GM19239 (cell line): ENCODE measurements around the gene DNAJC8.

Source experiments
- DNase-seq: peaks from one replicate; pipeline ENCODE4 v3.0.0; 2011; ENCODE audit warnings: low spot score; ENCODE audit not compliant: insufficient read length
- FAIRE-seq: peaks from 2 replicates; lab custom pipeline; 2011; peaks lifted over from hg19 to GRCh38; lab: Jason Lieb, UNC

Gene DNAJC8

DNA sequence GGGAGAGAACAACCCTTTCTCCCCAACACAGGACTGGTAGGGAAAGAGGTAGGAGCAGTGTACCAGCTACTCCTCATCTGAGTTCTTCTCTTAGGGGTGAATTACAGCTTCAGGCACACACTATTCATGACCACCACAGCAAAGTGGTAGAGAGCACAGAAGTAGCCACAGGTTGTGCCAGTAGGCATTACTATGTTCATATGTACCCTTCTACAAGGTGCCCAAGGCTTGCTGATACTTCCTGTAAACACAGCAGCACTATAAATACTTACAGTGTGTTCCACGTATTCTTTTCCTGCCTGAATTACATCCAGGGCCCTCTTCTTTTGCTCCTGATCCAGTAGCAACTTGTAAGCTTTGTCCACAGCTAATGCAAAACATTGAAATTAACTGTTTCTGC, 23.1 kb downstream of the DNAJC8 start:
- no peak for DNase-seq
- FAIRE-seq: no peak

DNA sequence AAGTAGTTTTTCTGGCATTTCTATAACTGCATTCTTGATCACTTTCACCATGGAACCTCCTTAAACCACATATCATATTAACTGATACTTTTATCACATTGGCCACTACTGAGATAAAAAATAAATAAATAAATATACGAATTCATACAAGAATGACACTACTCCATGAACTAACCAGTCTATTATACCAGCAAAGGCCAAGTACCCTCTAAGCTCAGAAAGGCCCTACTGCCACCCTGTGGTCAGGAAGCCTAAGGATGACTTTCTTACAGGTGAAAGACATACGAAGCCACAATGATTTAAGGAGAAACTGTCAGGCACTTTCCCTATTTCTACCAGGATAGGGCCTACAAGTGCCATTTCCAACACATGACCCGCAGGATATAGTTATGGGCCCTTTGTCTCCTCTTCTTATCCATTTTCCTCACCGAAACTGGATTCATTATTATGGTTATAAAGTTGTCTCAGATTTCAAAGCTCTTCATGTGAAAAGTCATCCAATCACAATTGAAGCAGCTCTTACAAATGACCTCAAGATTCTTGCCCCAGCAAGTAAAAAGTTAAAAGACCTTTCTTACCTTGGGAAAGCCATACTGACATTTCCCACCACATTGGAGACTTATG, 23.9 kb downstream of the DNAJC8 start:
- FAIRE-seq: peak; percentile 97
- peak; percentile 47 for DNase-seq

DNA sequence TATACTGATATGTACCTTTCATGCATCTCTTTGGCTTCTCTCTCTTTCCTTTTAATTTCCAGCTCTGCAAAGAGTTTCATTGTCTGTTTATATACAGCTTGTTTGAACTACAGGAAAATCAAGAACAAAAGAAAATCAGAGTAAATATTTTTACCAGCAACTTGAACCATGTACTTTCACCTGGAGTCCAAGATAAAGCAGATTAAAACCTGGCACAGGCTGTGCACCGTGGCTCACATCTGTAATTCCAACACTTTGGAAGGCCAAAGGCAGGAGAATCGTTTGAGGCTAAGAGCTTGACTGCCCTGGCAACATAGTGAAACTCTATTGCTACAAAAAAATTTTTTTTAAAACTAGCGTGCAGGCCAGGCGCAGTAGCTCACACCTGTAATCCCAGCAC, 27.6 kb downstream of the DNAJC8 start:
- DNase-seq (no peak), FAIRE-seq (no peak)

DNA sequence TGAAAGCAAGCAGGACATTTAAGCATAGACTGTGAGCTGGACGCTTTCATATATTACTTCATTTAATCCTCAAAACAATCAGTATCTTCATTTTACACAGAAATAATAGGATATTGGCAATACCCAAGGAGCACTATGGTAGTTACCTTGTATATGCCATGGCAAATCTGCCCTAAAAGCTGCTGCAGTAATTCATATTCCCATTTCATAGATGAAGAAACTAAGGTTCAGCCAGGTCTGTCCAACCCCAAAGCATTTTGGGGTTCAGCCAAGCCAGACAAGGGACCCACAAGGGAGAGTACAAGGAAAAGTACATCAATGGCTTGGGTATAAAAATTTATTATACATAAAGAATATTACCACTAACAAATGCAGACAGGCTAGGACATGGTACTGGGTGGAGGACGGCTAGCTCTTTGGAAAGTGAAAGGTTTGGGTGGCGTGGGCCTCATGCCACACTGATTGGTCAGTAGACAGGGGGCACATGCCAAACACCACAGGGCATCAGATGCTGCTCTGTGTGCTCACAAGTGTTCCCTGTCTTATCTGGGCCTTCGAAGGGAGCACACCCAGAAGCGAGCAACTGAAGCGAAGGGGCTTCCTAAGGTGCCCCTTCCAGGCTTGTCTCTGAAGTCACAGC, 32.5 kb downstream of the DNAJC8 start:
- DNase-seq (no peak), FAIRE-seq (no peak)

DNA sequence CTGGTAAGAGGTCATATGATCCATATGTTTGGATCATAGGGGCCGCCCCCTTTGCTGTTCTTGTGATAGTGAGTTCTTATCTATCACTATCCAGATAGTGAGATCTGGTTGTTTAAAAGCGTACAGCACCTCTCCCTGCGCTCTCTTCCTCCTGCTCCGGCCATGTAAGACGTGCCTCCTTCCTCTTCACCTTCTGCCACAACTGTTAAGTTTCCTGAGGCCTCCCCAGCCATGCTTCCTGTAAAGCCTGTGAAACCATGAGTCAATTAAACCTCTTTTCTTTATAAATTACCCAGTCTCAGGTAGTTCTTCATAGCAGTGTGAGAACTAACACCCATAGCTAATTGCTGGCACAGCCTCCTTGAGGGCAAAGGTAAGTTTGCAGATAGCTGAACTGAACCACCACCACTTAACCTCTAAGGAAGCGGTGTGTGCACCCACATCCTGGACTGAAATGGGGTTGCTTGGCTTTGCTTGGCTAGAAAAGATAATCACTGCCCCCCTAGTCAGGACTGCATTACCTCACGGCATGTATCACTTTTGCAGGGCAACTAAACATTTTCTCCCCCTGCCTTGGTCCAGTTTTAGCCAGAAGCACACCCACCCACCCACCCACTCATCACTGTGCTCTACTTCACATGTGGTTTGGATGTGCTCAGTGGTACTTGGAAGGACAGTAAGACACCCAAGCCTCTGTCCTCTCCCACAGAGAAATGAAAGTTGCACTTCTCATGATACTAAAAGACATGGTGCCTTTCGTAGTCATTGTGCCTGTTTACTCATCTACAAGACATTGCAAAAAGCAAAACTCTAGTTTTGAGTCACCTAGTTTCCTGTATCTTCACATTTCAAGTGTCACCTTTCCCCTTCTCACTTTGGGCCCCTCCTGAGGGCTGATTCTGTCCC, 33.2 kb downstream of the DNAJC8 start:
- peak; percentile 90 for FAIRE-seq
- DNase-seq: peak; percentile 73

DNA sequence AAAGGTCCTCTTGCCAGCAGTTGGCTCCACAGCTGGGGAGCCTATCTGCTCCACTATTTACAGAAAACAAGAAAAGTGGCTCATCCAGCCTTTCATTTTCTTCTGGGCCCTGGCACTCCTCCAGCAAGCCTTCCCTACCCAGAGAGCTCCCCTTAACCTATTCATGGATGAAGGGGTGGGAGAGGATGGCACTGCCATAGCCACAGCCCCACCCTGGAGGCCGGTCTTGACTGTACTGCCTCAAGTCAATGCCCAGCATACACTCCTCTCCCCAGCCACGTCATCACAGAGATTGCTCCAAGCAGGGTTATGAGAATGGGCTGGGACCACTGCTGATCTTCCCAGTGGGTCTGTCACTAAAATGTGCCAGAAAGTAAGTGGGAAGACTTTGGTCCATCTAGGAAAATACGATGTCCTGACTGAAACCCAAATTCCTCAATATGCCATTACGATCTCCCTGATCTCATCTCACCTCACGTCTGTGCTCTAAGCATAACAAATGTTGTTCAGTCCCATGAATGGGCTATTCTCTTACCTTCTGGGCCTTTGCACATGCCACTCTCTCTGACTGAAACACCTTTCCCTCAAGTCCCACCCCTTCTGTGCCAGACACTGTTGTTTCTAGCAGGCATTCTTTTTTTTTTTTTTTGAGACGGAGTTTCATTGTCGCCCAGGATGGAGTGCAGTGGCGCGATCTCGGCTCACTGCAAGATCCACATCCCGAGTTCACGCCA, 35.0 kb downstream of the DNAJC8 start:
- DNase-seq (no peak), FAIRE-seq (no peak)

DNA sequence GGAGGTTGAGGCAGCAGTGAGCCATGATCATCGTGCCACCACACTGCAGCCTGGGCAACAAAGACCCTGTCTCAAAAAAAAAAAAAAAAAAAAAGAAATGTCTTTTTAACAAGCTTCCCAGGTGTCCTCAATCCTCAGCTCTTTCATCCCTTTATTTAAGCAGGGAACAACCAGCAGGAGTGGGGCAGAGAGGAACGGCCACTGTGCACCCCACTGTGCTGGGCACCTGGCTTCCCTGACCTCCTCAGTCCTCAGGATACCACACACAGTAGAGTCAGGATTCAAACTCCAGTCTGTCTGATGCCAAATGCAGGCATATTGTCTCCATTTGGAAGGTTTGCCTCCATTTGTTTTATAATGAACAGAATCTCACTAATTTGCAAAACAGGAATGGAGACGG, 36.5 kb downstream of the DNAJC8 start:
- DNase-seq: no peak

DNA sequence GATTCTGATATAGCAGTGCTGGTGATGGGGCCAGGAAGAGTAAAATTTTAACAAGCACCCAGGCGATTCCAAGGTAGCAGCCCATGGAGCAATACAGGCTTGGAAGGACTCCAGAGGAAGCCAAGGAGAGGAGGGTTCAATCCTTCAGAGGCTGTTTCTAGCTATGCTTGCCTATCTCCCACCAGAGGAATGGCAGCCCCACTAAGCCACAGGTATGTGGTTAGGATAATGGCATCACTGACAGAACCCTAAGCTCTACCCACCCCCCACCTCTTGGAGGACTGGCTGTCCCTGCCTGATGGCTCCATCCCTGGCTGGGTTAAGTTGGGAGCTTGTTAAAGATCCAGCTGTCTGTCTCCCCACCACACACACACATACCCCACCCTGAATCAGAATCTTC, 37.0 kb downstream of the DNAJC8 start:
- FAIRE-seq (peak; percentile 59), DNase-seq (no peak)

More for the DNA sequence above, 36.5 kb downstream of the DNAJC8 start:
- no peak for FAIRE-seq

DNA sequence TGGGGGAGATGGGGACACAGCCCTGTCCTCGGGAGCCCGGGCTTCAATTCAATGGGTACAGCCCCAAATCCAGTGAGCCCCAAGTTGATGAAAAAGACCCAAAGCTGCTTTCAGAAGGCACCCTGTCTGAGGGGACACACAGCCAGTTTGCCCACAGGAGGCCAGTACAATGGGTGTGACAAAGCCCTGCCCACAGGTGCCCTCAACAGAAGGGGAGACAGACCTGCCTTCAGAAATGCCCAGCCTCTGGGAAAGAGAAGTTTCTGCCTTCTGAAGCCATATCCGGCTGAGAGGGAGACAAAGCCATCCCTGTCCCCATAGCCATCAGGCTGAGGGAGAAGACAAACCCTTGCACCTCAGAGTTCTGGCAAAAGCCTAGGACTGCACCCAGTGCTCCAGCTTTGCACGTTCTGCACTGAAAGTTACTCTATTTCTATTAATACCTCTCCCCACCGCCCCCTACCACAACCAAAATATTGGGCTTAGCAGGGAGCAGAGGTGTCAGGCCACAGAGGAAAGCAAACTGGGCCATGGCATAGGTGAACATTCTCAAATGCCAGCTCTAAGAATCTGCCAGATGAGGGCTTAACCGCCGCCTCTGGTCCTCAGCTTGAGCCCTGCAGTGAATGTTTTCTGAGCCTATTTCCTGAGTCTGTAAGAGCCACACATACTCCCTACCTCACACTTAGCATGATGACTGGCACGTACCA, 38.3 kb downstream of the DNAJC8 start:
- no peak for FAIRE-seq
- no peak for DNase-seq

DNA sequence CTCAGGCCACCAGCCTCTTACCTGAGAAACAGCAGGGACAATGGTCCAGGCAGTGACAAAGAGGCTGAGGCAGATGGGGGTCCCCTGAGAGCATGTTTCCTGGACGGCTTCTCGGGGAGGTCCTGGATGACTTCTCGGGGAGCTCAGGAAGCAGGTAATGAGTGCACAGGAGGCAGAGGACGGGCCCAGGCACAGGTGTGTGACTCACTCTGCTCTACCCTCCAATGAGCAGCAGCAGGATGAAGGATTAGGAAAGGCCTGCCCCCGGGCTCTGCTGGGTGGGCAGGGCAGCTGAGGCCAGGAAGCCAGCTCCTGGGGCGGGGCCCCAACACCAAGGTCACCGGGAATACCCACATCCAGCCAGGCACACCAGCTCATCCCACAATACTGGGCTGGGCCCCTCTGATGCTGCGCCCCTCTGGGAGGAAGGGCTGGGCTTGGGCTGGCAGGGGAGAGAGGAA, 39.1 kb downstream of the DNAJC8 start:
- no peak for DNase-seq
- FAIRE-seq: no peak

DNA sequence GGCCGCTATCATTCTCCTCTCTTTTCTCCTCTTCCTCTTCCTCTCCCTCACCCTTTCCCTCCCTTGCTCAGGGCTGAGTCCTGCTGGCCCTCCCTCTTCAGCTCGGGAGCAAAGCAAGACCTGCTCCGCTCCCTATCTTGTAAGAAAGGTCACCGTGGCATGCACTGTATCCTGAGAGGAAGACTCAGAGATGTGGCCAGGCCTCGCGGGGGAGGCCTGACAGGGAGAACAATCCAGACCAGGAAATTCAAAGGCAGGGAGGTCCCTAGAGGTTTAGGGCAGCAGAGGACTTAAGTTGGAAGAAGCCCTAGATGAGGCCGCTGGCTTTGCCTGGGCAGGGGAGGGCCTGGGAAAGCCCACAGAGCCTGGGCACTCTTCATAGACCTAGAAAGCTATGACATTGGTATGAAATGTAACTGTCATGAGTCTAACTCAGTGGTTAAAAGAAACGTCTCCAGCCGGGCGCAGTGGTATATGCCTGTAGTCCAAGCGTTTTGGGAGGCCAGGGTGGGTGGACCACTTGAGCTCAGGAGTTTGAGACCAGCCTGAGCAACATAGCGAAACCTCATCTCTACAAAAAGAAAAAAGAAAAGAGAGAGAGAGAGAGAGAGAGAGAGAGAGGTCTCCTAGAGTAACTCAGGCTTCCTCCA, 41.7 kb downstream of the DNAJC8 start:
- DNase-seq (no peak), FAIRE-seq (no peak)

DNA sequence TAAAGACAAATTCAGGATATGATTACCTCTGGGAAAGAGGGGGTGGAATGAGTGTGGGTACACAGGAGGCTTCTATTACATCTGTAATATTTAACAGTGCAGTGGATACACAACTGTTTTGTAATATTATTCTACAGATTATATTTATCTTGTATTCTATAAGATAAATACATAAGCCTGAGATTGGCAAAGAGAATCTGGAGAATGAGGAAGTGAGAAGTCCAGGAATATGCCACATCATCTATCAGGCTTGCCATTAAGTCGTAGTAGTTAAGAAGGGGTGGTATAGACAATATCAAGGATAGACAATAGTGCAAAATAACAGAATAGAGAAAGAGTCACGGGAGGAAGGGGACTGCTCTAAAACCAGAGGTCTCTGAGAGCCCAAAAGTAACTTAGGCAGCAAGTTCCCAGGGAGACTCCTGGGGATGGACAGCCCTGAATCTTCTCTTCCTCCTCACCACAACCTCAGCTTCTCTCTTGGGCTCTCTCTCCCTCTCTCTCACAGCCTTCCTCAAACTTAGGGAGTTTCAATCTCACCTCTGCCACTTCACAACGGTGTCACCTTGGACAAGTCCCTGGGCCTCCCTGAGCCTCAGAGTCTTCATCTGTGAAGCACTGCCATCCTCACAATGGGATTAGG, 42.4 kb downstream of the DNAJC8 start:
- FAIRE-seq (no peak), DNase-seq (no peak)

DNA sequence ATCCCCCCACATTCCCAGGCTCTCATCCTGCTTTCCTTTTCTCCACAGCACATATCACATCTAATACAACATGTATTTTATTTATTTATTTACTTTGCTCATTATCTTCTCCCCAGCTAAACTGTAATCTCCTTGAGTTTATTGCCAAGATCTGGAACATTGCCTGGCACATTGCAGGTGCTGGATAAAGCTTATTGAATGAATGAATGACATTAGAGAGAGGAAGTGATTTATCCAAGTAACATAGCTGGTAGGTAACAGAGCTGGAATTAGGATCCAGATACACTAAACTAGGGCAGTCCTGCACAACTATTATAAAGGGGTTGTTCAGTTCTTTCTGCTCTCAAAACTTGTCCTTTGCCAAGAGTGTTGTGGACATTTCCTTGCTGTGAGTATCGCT, 47.8 kb downstream of the DNAJC8 start:
- DNase-seq: no peak
- FAIRE-seq: no peak

DNA sequence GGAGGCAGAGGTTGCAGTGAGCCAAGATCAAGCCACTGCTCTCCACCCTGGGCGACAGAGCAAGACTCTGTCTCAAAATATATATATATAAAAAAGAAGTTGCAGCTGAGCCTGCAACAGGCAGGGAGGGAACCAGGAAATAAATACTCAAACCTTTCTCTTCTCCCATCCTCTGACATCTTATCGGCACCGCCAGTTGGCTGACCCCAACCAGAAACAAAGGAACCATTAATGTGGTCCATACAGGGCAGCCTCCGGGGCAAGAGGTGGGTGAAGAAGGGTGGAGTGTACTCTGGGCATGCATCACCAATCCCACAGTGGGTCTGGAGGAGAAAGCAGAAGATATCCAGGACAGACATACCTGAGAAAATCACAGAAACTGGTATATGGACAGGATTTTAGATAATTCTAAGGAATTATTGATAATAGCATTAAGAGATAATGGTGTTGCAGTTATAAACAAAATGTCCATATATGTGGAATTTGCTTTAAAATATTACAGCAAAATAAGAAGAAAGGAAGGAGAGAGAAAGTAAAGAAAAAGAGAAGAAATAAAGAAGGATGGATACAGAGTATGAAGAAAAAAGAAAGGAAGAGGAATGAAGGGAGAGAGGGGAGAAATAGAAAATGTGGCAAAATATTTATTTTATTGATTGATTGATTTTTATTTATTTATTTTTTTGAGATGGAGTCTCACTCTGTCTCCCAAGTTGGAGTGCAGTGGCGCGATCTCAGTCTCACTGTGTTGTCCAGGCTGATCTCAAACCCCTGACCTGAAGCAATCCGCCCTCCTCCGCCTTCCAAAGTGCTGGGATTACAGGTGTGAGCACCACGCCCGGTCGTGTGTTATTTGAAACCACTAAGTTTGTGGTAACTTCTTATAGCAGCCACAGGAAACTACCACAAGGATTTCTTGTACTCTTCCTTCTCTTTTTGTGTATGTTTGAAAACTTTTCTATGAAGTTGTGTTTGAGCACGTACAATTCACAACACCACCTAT, 52.2 kb downstream of the DNAJC8 start:
- DNase-seq (no peak), FAIRE-seq (no peak)

DNA sequence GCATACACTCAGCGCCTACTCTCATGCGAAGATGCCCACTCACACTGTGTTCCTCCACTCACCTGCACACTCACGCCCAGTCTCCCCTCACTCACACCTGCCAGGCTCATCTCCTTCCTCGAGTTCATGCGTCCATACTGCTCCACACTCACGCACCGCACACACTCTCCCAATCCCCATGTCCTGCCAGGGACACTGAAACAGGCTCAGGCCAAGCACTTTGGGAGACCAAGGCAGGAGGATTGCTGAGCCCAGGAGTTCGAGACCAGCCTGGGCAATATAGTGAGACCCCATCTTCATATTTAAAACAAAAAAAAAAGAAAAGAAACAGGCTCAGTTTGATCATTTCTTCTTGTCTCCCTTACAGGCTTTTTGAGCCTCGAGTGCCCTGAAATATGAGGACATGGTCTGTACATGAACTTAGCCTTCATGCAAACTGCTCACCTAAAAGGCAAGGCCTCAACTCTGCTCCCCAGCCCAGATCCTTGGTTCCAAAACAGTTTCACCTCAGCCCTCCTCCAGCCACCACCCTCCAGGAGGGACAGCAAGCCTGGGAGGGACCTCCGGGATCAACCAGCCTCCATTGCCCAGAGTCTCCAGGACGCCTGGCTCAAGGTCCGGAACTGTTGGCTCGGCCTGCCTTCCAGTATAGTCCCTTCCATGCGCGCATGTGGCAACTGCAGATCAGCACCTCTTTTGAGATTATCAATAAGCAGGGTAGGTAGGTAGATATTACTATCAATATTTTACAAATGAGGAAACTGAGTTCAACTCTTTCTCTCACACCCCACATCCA, 53.9 kb downstream of the DNAJC8 start:
- FAIRE-seq: peak; percentile 63
- no peak for DNase-seq

DNA sequence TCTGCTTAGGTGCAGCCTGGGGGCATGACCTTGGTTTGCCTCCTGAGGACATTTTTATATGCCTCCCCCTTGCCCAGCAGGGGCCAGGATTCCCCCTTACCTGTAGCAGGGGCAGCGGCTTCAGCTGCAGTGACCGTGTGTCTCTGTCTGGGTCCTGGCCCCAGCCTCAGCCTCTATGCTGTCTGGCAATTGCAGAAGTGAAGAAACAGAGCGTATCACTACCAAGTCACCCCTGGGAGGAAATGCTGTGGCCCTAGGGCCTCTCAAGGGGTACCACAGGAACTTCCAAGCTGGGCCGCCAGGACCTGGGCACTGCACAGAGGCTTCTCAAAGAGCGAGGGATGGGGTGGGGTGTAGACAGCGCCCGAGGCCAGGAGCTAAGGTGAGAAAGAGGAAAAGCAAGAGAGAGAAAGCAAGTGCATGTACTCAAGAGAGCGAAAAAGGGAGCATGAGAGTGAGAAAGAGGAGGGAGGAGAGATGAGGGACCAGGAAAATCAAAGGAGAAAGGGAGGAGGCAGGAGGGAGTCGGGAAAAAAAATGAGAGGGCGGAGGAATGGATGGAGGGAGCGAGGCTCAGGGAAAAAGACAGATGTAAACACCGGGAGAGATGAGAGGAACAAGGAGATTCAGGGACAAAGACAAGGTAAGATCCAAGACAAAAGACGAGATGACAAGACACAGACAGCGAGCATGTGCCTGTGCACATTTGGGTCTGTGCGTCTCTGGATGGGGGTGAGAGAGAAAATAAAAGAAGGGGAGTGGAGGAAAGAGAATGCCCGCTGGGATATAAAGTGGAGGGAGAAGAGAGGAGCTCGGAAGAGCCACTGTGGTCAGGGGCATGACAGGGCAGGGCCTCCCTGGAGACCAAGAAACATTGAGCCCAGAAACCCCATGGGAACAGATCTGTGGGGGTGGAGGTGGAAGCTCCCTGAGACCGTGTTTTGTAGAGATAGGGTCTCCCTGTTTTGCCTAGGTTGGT, 56.0 kb downstream of the DNAJC8 start, which contains the start of gene PTAFR:
Gene PTAFR, minus strand, starts transcription at position 199 of the 979 bp plus-strand sequence. CDS start 25,669 bp downstream, outside the sequence.
- FAIRE-seq (peak; percentile 92), DNase-seq (peak; percentile 27)
